OCI-M1 (cell line): ENCODE data around the gene COX7A2.

Source experiments
- DNase-seq: peaks from one replicate; lab custom pipeline; 2025; lab: John Stamatoyannopoulos, UW

COX7A2 gene

GRCh38 chr6:75268121-75268987 lies 24.8 kb upstream of the COX7A2 start:
- DNase-seq = no peak

- DNase-seq = no peak
These were observed 23.9 kb upstream of the COX7A2 start for GRCh38 chr6:75267461-75267860.

GRCh38 chr6:75266716-75267291 lies 23.2 kb upstream of the COX7A2 start:
- DNase-seq = peak; percentile 74

DNA sequence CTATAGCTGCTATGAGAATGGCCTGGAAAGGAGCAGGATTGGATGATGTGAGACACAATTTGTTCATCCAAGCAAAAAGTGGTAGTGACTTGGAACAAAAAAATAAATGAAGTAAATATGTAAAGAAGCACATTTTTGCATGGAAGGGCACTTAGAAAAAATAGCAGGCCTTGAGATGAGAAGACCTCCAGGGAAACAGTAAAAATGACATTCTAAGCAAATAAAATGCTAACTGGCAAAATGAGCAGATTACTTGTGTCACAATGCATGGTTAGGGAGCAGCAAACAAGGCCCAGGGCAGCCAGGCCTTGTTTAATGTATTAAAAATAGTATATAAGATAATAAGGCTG lies 19.8 kb upstream of the COX7A2 start:
- DNase-seq = no peak

DNA sequence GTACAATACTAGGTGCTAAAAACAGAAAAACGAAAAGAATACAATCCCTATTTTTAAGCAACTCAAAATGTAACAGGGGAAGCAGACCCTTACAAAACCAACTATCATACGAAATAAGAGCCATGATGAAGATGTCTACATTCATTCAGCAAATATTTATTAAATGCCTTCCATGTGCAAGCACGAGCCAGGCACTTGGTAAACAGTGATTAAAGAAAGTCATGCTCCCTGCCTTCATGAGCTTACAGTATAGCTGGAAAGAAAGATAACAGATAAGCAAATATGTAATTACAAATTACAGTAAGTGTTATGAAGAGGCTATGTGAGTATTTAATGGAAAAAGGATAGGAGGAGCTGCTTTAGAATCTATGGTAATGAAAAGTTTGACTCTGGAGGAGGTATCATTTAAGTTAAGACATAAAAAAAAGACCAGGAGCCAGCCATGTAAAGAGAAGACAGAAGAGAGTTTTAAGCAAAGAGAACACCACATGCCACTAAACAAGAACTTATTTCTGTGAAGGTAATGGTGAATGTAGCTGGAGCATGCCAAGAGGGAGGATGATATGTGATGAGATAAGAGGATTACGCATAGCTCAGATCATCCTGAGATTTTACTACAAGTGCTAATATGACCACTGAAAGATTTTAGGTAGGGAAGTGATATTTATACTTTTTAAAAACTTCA lies 19.3 kb upstream of the COX7A2 start:
- no peak for DNase-seq

GRCh38 chr6:75261299-75261698 lies 17.7 kb upstream of the COX7A2 start:
- no peak for DNase-seq

- no peak for DNase-seq
These were observed 13.9 kb upstream of the COX7A2 start for GRCh38 chr6:75257343-75258087.

DNA sequence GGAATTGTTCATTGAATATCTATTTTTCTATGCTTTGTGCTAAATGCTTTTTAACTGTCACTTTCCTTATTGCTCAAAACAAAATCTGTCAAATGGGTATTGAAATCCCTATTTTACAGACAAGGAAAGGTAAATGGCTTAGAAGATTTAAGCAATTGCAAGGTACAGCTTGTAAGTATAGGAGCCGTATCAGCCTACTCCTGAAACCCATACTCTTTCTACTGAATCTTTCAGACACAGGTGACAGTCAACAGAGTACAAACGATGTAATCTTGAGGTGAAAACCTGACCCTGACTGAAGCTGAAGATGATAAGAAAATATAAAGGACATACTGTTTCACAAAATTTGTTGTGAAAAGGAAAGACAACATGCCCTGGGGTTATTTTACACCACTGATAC lies 7.0 kb upstream of the COX7A2 start:
- DNase-seq = no peak

DNA sequence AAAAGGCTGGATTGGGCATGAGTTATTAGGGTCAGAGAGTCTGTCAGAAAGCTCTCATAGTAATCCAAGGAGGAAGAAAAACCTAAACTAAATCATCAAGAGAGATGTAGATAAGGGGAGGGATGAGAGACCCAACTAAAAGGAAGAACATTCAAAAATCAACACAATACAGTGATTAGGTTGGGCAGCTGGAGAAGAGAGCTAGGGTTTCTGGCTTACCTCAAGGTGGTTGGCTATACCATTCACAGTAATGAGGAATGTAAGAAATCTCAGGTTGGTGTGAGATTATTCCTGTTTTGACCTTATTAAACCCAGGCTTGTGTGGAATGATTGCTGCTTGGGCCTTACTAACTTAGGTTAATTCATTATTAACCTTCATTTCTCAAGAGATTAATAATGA lies 6.2 kb upstream of the COX7A2 start:
- DNase-seq = no peak

GRCh38 chr6:75246386-75246785 lies 2.8 kb upstream of the COX7A2 start:
- DNase-seq = no peak

- DNase-seq = no peak
These were observed 523 bp upstream of the COX7A2 start for GRCh38 chr6:75244063-75244584.

GRCh38 chr6:75236630-75237029 lies 7.0 kb downstream of the COX7A2 start:
- DNase-seq = no peak

DNA sequence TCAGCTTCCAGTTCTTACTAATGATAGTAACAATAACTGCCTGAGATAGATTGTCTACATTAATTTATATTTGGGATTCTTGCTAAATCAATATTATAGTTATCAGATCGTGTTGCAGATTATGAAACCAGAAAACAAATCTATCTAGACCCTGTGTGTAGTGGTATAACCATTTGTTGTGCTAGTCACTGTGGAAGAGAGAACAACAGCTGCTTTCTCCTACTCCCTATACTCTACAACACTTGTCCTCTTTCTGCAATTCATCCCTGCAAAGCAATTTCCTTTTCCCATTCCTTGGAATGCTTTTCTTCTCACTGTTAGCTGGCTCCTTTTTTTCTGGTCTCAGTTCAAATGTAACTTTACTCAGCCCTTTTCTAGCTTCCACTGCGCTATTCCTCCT lies 8.3 kb downstream of the COX7A2 start:
- DNase-seq = no peak

GRCh38 chr6:75234126-75234865 lies 9.3 kb downstream of the COX7A2 start:
- no peak for DNase-seq

DNA sequence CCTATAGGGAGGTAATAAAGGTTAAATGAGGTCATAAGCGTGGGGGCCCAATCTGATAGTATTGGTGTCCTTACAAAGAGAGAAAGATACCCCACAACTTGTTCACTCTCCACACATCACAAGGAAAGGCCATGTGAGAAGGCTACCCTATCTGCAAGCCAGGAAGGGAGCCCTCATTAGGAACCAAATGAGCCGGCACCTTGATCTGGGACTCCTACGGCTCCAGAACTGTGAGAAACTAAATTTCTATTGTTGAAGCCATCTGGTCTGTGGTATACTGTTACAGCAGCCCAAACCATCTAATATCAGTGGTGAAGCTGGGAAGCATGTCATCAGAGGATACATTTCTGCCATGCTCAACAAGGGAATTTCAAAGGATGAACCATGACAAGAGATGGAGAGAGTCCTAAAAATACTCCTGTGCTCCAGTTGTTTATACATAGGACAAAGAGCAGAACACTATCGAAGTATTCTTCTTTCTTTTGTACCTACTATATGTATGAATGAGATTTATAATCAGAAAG lies 10.4 kb downstream of the COX7A2 start:
- no peak for DNase-seq

DNA sequence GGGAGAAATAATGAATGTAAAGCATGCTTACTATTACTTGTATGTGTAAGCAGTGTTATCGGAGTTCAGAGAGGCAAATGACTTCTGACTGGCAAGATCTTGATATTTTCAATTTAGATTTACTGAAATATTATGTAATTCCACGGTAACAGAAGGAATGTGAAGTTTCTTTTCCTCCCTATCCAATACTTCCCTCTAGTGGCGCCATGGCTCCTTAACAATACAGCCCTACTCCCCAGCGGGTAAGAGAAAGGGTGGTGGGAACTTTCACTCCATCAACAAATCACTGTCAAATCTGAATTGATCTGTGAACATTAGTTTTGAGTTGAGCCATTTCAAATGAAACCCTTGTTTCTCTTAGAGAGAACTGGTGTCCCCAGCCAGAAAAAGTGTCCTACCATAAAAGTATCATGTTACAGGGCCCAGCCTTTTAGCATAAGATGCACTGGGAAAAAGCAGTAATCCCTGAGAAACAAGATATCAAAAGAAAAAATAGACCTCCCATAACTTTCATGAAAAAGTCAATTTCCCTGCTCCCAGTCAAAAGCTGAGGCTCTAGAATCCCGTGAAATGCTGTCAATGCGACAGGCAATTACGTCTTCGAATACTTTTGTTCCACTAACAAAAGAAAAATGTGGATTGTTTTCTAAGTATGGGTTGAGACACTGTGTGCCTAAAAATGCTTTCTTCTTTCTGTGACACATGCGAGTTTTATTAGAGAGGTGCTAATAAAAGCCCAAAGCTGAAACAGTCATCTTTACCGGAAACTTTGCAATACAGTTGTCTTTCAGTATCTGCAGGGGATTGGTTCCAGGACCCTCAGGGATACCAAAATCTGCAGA lies 12.9 kb downstream of the COX7A2 start:
- peak; percentile 82 for DNase-seq

- DNase-seq = no peak
These were observed 19.2 kb downstream of the COX7A2 start for GRCh38 chr6:75224303-75224926.

DNA sequence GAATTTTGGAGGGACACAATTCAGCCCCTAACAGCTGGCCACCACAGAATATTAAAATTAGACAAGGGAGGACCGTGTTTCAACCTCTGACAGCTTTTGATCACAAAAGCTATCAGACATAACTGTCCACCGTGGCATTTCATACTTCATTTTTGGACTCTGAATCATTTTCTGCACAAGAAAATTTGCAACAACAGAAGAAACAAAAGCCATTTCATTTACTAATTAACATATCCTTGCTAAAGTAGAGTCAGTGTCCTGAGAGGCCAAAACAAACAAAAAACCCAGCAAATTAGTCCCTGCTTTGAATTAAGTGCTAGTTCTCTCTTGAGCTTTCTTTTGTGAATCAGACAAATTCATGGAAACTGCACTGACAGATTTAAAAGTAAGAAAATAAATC lies 20.2 kb downstream of the COX7A2 start:
- no peak for DNase-seq

GRCh38 chr6:75222261-75222660 lies 21.3 kb downstream of the COX7A2 start:
- no peak for DNase-seq

- no peak for DNase-seq
These were observed 22.5 kb downstream of the COX7A2 start for GRCh38 chr6:75221116-75221515.
